ENCODE measurements around the gene LANCL2.

DNA sequence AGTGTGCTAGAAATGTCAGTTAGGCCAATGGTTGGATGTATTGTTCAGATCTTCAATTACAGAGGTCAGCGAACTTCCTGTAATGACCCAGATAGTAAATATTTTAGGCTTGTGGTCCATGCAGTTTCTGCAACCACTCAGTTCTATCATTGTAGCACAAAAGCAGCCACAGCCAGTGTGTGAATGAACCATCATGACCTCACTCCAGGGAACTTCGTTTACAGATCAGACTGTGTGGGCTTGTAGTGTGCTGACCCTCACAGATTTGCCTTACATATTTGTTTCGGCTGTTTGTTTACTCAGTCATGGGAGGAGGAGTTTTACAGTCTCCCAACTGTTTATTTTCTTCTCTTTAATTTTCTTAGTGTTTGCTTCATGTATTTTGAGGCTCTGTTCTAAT, 55.4 kb downstream of the LANCL2 start:
- TF ChIP-seq POLR2AphosphoS5 (IDR thresholded peaks at IDR 0.05; ENCODE audit: low read depth, low read length): no peak
- TF ChIP-seq TAF1 (IDR thresholded peaks at IDR 0.05; ENCODE audit: borderline replicate concordance, low read depth, low read length): no peak
- TF ChIP-seq POLR2A (IDR thresholded peaks at IDR 0.05; ENCODE audit: low read depth, low read length): no peak
